HEK293 (cell line): ENCODE results near the gene AURKB.

Source experiments
- CTCF ChIP-seq: fragments of 450-650 bp; formaldehyde crosslinking; IDR thresholded peaks from 2 replicates; pipeline ENCODE4 v1.5.1; 2016; ENCODE audit warnings: missing biosample characterization, missing genetic modification characterization
- FEZF1 ChIP-seq: fragments of 450-650 bp; formaldehyde crosslinking; IDR thresholded peaks from 2 replicates; pipeline ENCODE4 v1.5.1; 2016; ENCODE audit warnings: missing biosample characterization, missing genetic modification characterization
- GLIS2 ChIP-seq: fragments of 450-650 bp; formaldehyde crosslinking; IDR thresholded peaks from 2 replicates; pipeline ENCODE4 v1.5.1; 2016; ENCODE audit warnings: missing biosample characterization, missing genetic modification characterization
- IKZF3 ChIP-seq: fragments of 450-650 bp; IDR thresholded peaks from 2 replicates; pipeline ENCODE4 v1.5.0; 2018; ENCODE audit warnings: missing biosample characterization, mild to moderate bottlenecking, missing genetic modification characterization, moderate library complexity
- MYNN ChIP-seq: fragments of 450-650 bp; formaldehyde crosslinking; IDR thresholded peaks from 2 replicates; pipeline ENCODE4 v1.5.1; 2016; ENCODE audit warnings: missing biosample characterization, missing genetic modification characterization, borderline replicate concordance
- REST ChIP-seq: fragments of 450-650 bp; formaldehyde crosslinking; IDR thresholded peaks from 2 replicates; pipeline ENCODE4 v1.5.1; 2016; ENCODE audit warnings: missing biosample characterization, missing genetic modification characterization
- ZBTB1 ChIP-seq: fragments of 450-650 bp; formaldehyde crosslinking; IDR thresholded peaks from 2 replicates; pipeline ENCODE4 v1.5.1; 2016; ENCODE audit warnings: missing biosample characterization, missing genetic modification characterization
- ZBTB21 ChIP-seq: fragments of 450-650 bp; formaldehyde crosslinking; IDR thresholded peaks from 2 replicates; pipeline ENCODE4 v1.5.1; 2017; ENCODE audit warnings: missing biosample characterization, missing genetic modification characterization
- ZBTB7A ChIP-seq: fragments of 450-650 bp; formaldehyde crosslinking; IDR thresholded peaks from 2 replicates; pipeline ENCODE4 v1.5.1; 2016; ENCODE audit warnings: low read depth, missing biosample characterization, missing genetic modification characterization
- ZFHX2 ChIP-seq: fragments of 450-650 bp; formaldehyde crosslinking; conservative IDR thresholded peaks from 2 replicates; pipeline ENCODE4 v1.5.1; 2016; ENCODE audit warnings: missing biosample characterization, missing genetic modification characterization
- ZNF157 ChIP-seq: fragments of 450-650 bp; formaldehyde crosslinking; IDR thresholded peaks from 2 replicates; pipeline ENCODE4 v1.5.1; 2016; ENCODE audit warnings: missing biosample characterization, missing genetic modification characterization
- ZNF280D ChIP-seq: fragments of 450-650 bp; formaldehyde crosslinking; IDR thresholded peaks from 2 replicates; pipeline ENCODE4 v1.5.1; 2016; ENCODE audit warnings: missing biosample characterization, missing genetic modification characterization
- ZNF311 ChIP-seq: fragments of 450-650 bp; formaldehyde crosslinking; IDR thresholded peaks from 2 replicates; pipeline ENCODE4 v1.5.1; 2017; ENCODE audit warnings: missing biosample characterization, missing genetic modification characterization, borderline replicate concordance
- ZNF324 ChIP-seq: fragments of 450-650 bp; formaldehyde crosslinking; IDR thresholded peaks from 2 replicates; pipeline ENCODE4 v1.5.1; 2016; ENCODE audit warnings: missing biosample characterization, missing genetic modification characterization
- ZNF341 ChIP-seq: fragments of 450-650 bp; formaldehyde crosslinking; IDR thresholded peaks from 2 replicates; pipeline ENCODE4; 2016; ENCODE audit warnings: low read depth, missing biosample characterization, missing genetic modification characterization
- ZNF366 ChIP-seq: fragments of 450-650 bp; formaldehyde crosslinking; conservative IDR thresholded peaks from 2 replicates; pipeline ENCODE4 v1.5.1; 2016; ENCODE audit warnings: missing biosample characterization, missing genetic modification characterization
- ZNF391 ChIP-seq: fragments of 450-650 bp; formaldehyde crosslinking; IDR thresholded peaks from 2 replicates; pipeline ENCODE4 v1.5.1; 2016; ENCODE audit warnings: low read depth, missing biosample characterization, missing genetic modification characterization, borderline replicate concordance
- ZNF510 ChIP-seq: fragments of 450-650 bp; formaldehyde crosslinking; IDR thresholded peaks from 2 replicates; pipeline ENCODE4 v1.5.1; 2018; ENCODE audit warnings: mild to moderate bottlenecking, missing genetic modification characterization, missing biosample characterization; ENCODE audit not compliant: insufficient replicate concordance
- ZNF518A ChIP-seq: fragments of 450-650 bp; formaldehyde crosslinking; conservative IDR thresholded peaks from 2 replicates; pipeline ENCODE4 v1.5.1; 2016; ENCODE audit warnings: low read depth, missing biosample characterization, missing genetic modification characterization
- ZNF555 ChIP-seq: fragments of 450-650 bp; formaldehyde crosslinking; conservative IDR thresholded peaks from 2 replicates; pipeline ENCODE4 v1.5.1; 2017; ENCODE audit warnings: missing biosample characterization, mild to moderate bottlenecking, missing genetic modification characterization, inconsistent platforms
- ZNF580 ChIP-seq: fragments of 450-650 bp; formaldehyde crosslinking; IDR thresholded peaks from 2 replicates; pipeline ENCODE4 v1.5.1; 2016; ENCODE audit warnings: missing biosample characterization, missing genetic modification characterization
- ZNF596 ChIP-seq: fragments of 450-650 bp; IDR thresholded peaks from 2 replicates; pipeline ENCODE4 v1.5.0; 2018; ENCODE audit warnings: missing biosample characterization, mild to moderate bottlenecking, missing genetic modification characterization, moderate library complexity
- ZNF792 ChIP-seq: fragments of 450-650 bp; formaldehyde crosslinking; IDR thresholded peaks from 2 replicates; pipeline ENCODE4 v1.5.1; 2016; ENCODE audit warnings: missing biosample characterization, missing genetic modification characterization
- ZNF837 ChIP-seq: fragments of 450-650 bp; formaldehyde crosslinking; IDR thresholded peaks from 2 replicates; pipeline ENCODE4 v1.5.1; 2016; ENCODE audit warnings: missing biosample characterization, missing genetic modification characterization
- ZSCAN23 ChIP-seq: fragments of 450-650 bp; formaldehyde crosslinking; IDR thresholded peaks from 2 replicates; pipeline ENCODE4 v1.5.1; 2016; ENCODE audit warnings: missing biosample characterization, missing genetic modification characterization

The AURKB gene

GRCh38 chr17:8173056-8173870, 37.1 kb downstream of the AURKB start (continued):
- TF ChIP-seq ZNF518A: 0 out of 2 replicates have a peak, but pooled peaks have one; percentile 17
- TF ChIP-seq ZNF792: no peak
- peak; percentile 78; the same call in 1 of the 2 replicates for TF ChIP-seq ZBTB7A (tag by site-specific recombination)
- no peak for TF ChIP-seq GLIS2
- TF ChIP-seq ZSCAN23 (tag by site-specific recombination): peak; percentile 92; the same call in 1 of the 2 replicates
- TF ChIP-seq ZNF311 (tag by site-specific recombination): no peak
- no peak for TF ChIP-seq ZNF555 (tag by site-specific recombination)
- no peak for TF ChIP-seq ZNF341 (tag by site-specific recombination)
- 0 out of 2 replicates have a peak, but pooled peaks have one; percentile 34 for TF ChIP-seq ZNF596
- TF ChIP-seq ZNF837: 0 out of 2 replicates have a peak, but pooled peaks have one; percentile 56
- no peak for TF ChIP-seq CTCF (tag by site-specific recombination)
- TF ChIP-seq ZFHX2 (tag by site-specific recombination): peak; percentile 42; the same call in 1 of the 2 replicates
- peak; percentile 90 for TF ChIP-seq FEZF1 (tag by site-specific recombination)
- no peak for TF ChIP-seq MYNN (tag by site-specific recombination)
- peak; percentile 93; the same call in 1 of the 2 replicates for TF ChIP-seq ZNF324 (tag by site-specific recombination)
- TF ChIP-seq ZNF510 (tag by site-specific recombination): no peak
- no peak for TF ChIP-seq ZNF157 (tag by site-specific recombination)
- no peak for TF ChIP-seq ZNF391 (tag by site-specific recombination)
- TF ChIP-seq ZBTB1 (tag by site-specific recombination): peak; percentile 48; the same call in 1 of the 2 replicates
- peak; percentile 75; the same call in 1 of the 2 replicates for TF ChIP-seq ZBTB21 (tag by site-specific recombination)
- TF ChIP-seq ZNF280D (tag by site-specific recombination): no peak
- TF ChIP-seq REST: peak; percentile 49; the same call in 1 of the 2 replicates
- TF ChIP-seq ZNF580: peak; percentile 92
- TF ChIP-seq ZNF366 (tag by site-specific recombination): peak; percentile 100
- peak; percentile 97 for TF ChIP-seq IKZF3 (tag by site-specific recombination)
